HAP-1 (cell line): ENCODE results near the gene ANKRD20A1.
"Not testable (repeated sequence)": the region's sequence is repeated elsewhere in the genome, so short reads cannot be mapped to it uniquely, and the experiment has no call there.

ENCODE experiments used
- DNase-seq, 2 experiments: peaks; one replicate each; pipeline ENCODE4 v3.0.0-alpha.2; 2016 to 2020; ENCODE audit warnings: low spot score in 2 of 2
- H3K27me3 ChIP-seq: fragments of 250-450 bp; sonication (Bioruptor Pico); 2 replicates; pipeline ENCODE4 v1.5.1; 2020; ENCODE audit warnings: low read depth, mild to moderate bottlenecking, moderate library complexity
- H3K36me3 ChIP-seq: fragments of 250-450 bp; sonication (Bioruptor Pico); replicated peaks from 2 replicates; pipeline ENCODE4 v1.5.1; 2020; ENCODE audit warnings: mild to moderate bottlenecking
- H3K4me1 ChIP-seq: fragments of 250-450 bp; sonication (Bioruptor Pico); 2 replicates; pipeline ENCODE4 v1.5.1; 2020; ENCODE audit warnings: mild to moderate bottlenecking
- H3K4me3 ChIP-seq: fragments of 250-450 bp; sonication (Bioruptor Pico); 2 replicates; pipeline ENCODE4 v1.5.1; 2020; ENCODE audit warnings: mild to moderate bottlenecking, moderate library complexity
- H3K9me3 ChIP-seq: fragments of 250-450 bp; sonication (Bioruptor Pico); 2 replicates; pipeline ENCODE4 v1.5.1; 2020; ENCODE audit warnings: mild to moderate bottlenecking, moderate library complexity
- in situ Hi-C: fragments of 300-500 bp; cut with MboI; formaldehyde crosslinking; loops from 3 replicates; pipeline ENCODE4 v1.14.3; 2020; ENCODE audit warnings: low sequenced_read_pairs, inconsistent platforms, mixed read lengths

The ANKRD20A1 gene

DNA sequence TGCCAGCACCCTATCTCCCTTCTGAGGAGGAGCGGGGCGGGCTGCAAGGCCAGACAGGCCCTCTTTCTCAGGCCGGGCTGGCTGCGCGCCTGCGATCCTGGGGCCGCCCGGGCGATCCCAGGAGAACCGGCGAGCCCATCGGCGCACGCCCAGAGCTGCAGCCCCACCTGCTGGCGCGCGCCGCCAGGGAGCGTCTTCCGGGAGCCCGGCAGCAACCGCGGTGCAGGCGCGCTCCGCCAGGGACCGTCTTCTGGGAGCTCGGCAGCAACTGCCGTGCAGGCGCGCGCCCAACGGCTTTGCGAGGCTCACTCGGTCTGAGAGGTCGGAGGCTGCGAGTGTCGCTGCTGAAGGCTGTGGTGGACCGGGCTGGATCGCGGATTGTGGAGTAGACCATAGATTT is at the start of gene ANKRD20A1:
Gene ANKRD20A1, plus strand, starts transcription at position 61 of the 400 bp plus-strand sequence. CDS start 496 bp downstream, outside the sequence.
- in situ Hi-C loops = not testable (repeated sequence)

DNA sequence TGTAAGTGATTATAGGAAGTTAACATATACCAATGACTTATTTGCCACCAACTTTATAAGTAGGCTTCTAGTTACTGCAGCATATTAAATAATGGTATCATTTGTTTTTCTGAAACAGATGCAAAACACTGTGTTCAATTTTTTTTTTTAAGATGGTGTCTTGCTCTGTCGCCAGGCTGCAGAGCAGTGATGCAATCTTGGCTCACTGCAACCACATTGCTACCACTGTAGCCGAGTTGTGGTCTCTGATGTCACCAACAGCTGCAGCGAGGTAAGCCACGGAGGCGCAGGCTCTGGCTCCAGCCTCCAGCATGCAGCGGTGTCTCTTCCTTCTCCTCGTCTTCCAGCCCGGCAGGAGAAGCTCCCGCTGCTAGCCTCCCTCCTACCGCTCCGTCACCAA is 26.6 kb upstream of the ANKRD20A1 start:
- H3K4me1 ChIP-seq, H3K27me3 ChIP-seq, in situ Hi-C loops, DNase-seq, H3K9me3 ChIP-seq, H3K4me3 ChIP-seq, H3K36me3 ChIP-seq: not testable (repeated sequence)

More for the DNA sequence above, at the start of gene ANKRD20A1:
- not testable (repeated sequence) for H3K36me3 ChIP-seq, H3K27me3 ChIP-seq, H3K4me1 ChIP-seq, DNase-seq, H3K9me3 ChIP-seq, H3K4me3 ChIP-seq
